Loucy (cell line): Measurements from ENCODE around the gene AHCTF1.

ENCODE experiments used
- CTCF ChIP-seq: fragments of 200-600 bp; sonication (generic); conservative IDR thresholded peaks from 2 replicates; pipeline ENCODE4 v1.5.1; 2014; ENCODE audit warnings: mild to moderate bottlenecking, antibody characterized with exemption, low read length
- EZH2phosphoT487 ChIP-seq: fragments of 200-600 bp; IDR thresholded peaks from 2 replicates; pipeline ENCODE4 v1.6.1; 2018; ENCODE audit warnings: antibody characterized with exemption, mild to moderate bottlenecking, moderate library complexity, borderline replicate concordance

- no peak for TF ChIP-seq CTCF
- no peak for TF ChIP-seq EZH2phosphoT487
Observed at GRCh38 chr1:246805135-246805716, 126.5 kb downstream of the AHCTF1 start.
